Kidney epithelial cell (primary cell): Measurements from ENCODE around the gene MIF4GD. TPM values are rescaled to one million over a fixed set of nuclear protein-coding genes. Genes with fewer than 3 reads are reported as not detected.

Source experiments
- DNase-seq: peaks from one replicate; pipeline ENCODE4 v3.0.0-alpha.2; 2010; ENCODE audit warnings: low read depth
- H3K27me3 ChIP-seq: 2 replicates; pipeline ENCODE4 v1.6.0; 2011; ENCODE audit warnings: low read length; ENCODE audit not compliant: control insufficient read depth, insufficient read depth
- H3K36me3 ChIP-seq: 2 replicates; pipeline ENCODE4 v1.5.1; 2011; ENCODE audit warnings: low read length; ENCODE audit not compliant: control insufficient read depth, insufficient read depth
- H3K4me3 ChIP-seq: 2 replicates; pipeline ENCODE4 v1.5.1; 2011; ENCODE audit warnings: low read depth, mild to moderate bottlenecking, control low read depth, low read length
- total RNA-seq: library from RNA; depleted of rRNA; stranded (reverse); fragments of >200 nt; gene quantifications from 2 replicates; pipeline ENCODE4 v1.2.3, GENCODE V29; 2015
- TF ChIP-seq, protein P1 (sequence below): IDR thresholded peaks from 2 replicates; pipeline ENCODE4 v1.5.1; 2011; ENCODE audit warnings: mild to moderate bottlenecking, moderate library complexity, low read length, control low read depth, inconsistent platforms; ENCODE audit not compliant: insufficient read depth, poor library complexity, severe bottlenecking

MIF4GD gene
- total RNA-seq, 1 donor from 2014 or later, result 26.7 TPM

DNA sequence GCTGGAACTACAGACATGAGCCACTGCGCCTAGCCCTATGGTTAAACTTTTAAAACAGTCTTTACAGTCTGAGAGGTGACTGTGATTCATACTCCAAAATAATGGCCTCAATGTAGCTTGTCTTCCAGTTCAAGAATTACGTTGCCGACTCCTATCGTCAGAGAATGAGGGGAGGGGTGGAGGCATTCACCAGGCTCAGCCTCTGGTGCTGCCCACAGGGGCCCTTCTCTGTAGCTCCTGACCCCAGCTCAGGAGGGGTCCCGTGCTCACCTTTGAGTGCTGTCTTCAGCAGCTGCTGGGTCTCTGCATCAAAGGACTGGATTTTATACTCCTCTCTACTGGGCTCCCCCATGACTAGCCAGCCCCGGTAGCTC, 1.2 kb downstream of the MIF4GD start:
- peak overlapping the region; percentile 91 for H3K4me3 ChIP-seq
- TF ChIP-seq, protein P1, sequence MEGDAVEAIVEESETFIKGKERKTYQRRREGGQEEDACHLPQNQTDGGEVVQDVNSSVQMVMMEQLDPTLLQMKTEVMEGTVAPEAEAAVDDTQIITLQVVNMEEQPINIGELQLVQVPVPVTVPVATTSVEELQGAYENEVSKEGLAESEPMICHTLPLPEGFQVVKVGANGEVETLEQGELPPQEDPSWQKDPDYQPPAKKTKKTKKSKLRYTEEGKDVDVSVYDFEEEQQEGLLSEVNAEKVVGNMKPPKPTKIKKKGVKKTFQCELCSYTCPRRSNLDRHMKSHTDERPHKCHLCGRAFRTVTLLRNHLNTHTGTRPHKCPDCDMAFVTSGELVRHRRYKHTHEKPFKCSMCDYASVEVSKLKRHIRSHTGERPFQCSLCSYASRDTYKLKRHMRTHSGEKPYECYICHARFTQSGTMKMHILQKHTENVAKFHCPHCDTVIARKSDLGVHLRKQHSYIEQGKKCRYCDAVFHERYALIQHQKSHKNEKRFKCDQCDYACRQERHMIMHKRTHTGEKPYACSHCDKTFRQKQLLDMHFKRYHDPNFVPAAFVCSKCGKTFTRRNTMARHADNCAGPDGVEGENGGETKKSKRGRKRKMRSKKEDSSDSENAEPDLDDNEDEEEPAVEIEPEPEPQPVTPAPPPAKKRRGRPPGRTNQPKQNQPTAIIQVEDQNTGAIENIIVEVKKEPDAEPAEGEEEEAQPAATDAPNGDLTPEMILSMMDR, result no peak
- H3K27me3 ChIP-seq, result no peaks in the 10 kb centered on the region
- no peaks in the 10 kb centered on the region for H3K36me3 ChIP-seq
- DNase-seq, result no peak

DNA sequence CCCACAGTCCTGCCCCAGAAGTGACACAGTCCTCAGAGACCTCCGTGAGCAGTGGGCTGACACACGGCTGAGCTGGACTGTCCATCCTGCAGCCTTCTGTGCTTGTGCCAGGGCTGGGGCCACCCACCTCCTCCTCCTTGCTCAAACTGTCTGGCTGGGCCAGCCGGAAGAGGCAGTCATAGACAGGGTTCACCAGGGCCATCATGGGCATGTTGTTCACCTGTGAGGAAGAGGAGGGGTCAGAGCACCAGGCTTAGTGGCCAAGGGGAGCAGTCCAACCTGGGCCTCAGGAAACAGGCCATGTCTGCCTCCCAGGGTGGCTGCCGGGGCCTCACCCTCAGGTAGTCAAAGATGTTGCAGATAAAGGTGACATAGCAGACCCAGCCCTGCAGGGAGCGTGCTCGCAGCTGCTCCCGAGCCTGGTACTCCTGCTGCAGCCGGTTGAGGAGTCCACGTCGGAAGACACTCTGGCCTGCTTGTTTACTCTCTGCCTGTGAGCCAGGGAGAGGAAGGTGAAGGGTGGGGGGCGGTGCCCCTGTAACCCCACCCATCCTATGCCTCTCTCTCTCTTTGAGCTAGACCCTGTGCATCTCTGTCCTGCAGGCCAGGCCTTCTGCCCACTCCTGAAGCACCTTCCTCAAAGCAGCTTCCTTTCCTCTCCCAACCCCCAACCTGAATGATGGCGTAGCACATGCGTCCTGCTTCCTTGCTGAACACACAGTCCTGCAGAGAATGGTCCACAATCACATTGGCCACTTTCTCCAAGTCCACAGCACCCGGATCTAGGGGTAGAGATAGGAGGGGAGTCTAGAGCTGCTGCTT, 3.4 kb downstream of the MIF4GD start:
- no peaks in the 10 kb centered on the region for H3K27me3 ChIP-seq
- no peak for DNase-seq
- no peaks in the 10 kb centered on the region for H3K36me3 ChIP-seq
- TF ChIP-seq, protein P1, result no peak
- no peak overlapping the region for H3K4me3 ChIP-seq

DNA sequence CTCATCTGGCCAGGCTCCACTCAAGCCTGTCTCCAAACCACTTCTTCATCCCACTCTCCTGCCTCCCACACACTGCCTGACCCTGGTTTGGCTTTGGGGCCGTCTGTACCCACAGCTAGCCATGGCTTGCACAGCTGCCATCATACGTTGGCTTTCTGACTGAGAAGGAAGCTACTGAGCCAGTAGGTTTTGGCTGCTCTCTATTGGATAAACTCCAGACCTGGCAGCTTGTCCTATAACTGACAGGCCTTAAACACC, 3.9 kb downstream of the MIF4GD start:
- no peak overlapping the region for H3K4me3 ChIP-seq
- DNase-seq, result no peak
- TF ChIP-seq, protein P1, result no peak
- H3K36me3 ChIP-seq, result no peaks in the 10 kb centered on the region
- H3K27me3 ChIP-seq, result no peaks in the 10 kb centered on the region

DNA sequence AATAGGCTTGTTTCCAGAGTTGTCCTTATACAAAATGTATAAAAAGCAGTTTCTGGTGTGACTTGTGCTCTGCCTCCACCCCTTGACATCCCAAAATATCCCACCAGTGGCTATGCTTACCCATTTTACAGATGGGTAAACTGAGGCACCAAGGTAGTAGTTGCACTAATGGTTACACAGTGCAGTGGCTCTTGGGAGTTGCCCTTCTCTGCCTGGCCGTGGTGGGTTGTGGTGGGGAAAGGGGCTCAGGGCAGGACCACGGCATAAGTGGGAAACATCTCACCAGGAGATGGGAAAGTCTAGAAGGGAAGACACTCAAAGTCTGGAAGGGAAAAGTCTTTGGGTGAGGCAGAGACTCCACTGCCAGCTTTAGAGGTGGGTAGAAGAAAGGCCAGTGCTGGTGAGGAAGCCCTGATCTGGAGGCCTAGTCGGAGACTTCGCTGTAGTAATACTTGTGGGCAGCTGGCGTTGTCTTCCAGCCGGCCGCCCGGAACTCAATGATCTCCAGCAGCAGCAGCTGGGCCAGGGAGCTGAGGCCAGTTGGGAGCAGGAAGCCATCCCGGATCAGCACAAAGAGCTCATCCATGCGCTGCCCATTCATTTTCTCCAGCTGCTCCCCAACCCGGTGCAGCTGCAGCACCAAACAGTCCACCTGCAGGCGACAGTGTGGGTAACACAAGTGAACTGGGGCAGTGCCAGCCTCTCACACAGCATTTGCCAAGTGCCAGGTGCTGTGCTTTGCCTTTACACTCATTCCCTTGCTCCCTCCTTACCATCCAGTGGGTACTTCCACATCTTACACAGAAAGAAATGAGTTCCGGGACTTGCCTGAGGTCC, 4.5 kb downstream of the MIF4GD start:
- H3K36me3 ChIP-seq, result no peaks in the 10 kb centered on the region
- TF ChIP-seq, protein P1, result no peak
- no peak overlapping the region for H3K4me3 ChIP-seq
- DNase-seq, result no peak
- no peaks in the 10 kb centered on the region for H3K27me3 ChIP-seq

DNA sequence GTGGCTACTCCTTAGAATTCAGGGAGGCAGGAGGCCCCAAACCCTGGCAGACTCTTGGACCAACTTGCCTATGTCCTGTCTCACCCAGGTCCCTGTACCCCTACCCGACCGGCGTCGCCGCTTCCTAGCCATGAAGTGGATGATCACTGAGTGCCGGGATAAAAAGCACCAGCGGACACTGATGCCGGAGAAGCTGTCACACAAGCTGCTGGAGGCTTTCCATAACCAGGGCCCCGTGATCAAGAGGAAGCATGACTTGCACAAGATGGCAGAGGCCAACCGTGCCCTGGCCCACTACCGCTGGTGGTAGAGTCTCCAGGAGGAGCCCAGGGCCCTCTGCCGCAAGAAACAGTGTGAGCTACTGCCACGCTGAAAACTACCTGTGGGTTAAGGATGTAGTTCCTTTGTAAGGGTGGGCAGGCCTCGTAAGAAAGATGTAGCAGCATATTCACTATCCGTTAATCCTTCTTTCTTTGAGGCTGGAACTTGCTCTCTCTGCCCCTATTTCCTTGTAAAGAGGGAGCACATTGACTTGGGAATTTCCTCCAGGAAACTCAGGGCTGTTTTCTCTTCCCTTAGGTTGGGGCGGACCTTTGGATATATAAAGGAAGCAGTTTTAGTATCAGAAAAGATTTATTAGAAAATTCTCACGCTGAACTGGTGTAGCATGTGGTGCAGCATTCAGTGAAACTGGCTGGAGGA, 5.3 kb downstream of the MIF4GD start:
- Histone ChIP-seq H3K4me3 (no peak overlapping the region), H3K27me3 (no peaks in the 10 kb centered on the region), H3K36me3 (no peaks in the 10 kb centered on the region)
- DNase-seq, result no peak
- TF ChIP-seq, protein P1, result no peak
